ENCODE results near the gene PSME1.

The PSME1 gene

GRCh38 chr14:24147761-24148428 lies 11.9 kb downstream of the PSME1 start:
- DNase-seq (ENCODE audit: low read depth): no peak

GRCh38 chr14:24149302-24149969 lies 13.4 kb downstream of the PSME1 start:
- DNase-seq (ENCODE audit: low read depth): no peak

- no peak for DNase-seq (ENCODE audit: low read depth)
These were observed 14.1 kb downstream of the PSME1 start for GRCh38 chr14:24150061-24150460.

- no peak for DNase-seq (ENCODE audit: low read depth)
These were observed 14.6 kb downstream of the PSME1 start for GRCh38 chr14:24150567-24150966.

GRCh38 chr14:24150993-24151392 lies 15.0 kb downstream of the PSME1 start:
- no peak for DNase-seq (ENCODE audit: low read depth)

- no peak for DNase-seq (ENCODE audit: low read depth)
These were observed 15.5 kb downstream of the PSME1 start for GRCh38 chr14:24151404-24152080.

GRCh38 chr14:24155100-24155499 lies 19.1 kb downstream of the PSME1 start:
- DNase-seq (ENCODE audit: low read depth): no peak

- no peak for DNase-seq (ENCODE audit: low read depth)
These were observed 20.8 kb downstream of the PSME1 start for GRCh38 chr14:24156840-24157239.

- no peak for DNase-seq (ENCODE audit: low read depth)
These were observed 21.3 kb downstream of the PSME1 start for GRCh38 chr14:24157331-24157730.

GRCh38 chr14:24159777-24160498 lies 23.9 kb downstream of the PSME1 start:
- no peak for DNase-seq (ENCODE audit: low read depth)

GRCh38 chr14:24160499-24160849 lies 24.5 kb downstream of the PSME1 start:
- no peak for DNase-seq (ENCODE audit: low read depth)

- peak; percentile 77 for DNase-seq (ENCODE audit: low read depth)
These were observed 25.1 kb downstream of the PSME1 start, which contains the start of gene IRF9 for GRCh38 chr14:24160850-24161804. TSS of gene IRF9 (plus strand) at chr14:24161265. CDS start at chr14:24162145, 880 bp downstream.

GRCh38 chr14:24162093-24162492 lies 26.1 kb downstream of the PSME1 start:
- no peak for DNase-seq (ENCODE audit: low read depth)

GRCh38 chr14:24164518-24164991 lies 28.6 kb downstream of the PSME1 start:
- no peak for DNase-seq (ENCODE audit: low read depth)

- no peak for DNase-seq (ENCODE audit: low read depth)
These were observed 29.8 kb downstream of the PSME1 start for GRCh38 chr14:24165785-24166184.

- no peak for DNase-seq (ENCODE audit: low read depth)
These were observed 31.6 kb downstream of the PSME1 start for GRCh38 chr14:24167469-24168114.

GRCh38 chr14:24171422-24172260 lies 35.6 kb downstream of the PSME1 start, which contains the start of gene REC8:
TSS of gene REC8 (plus strand) at chr14:24172080. CDS start at chr14:24172553, 473 bp downstream.
- peak; percentile 89 for DNase-seq (ENCODE audit: low read depth)

GRCh38 chr14:24172261-24172860 lies 36.4 kb downstream of the PSME1 start:
- no peak for DNase-seq (ENCODE audit: low read depth)

- no peak for DNase-seq (ENCODE audit: low read depth)
These were observed 36.9 kb downstream of the PSME1 start for GRCh38 chr14:24172871-24173281.
